ENCODE results near the gene MRPS10.
"Not testable (repeated sequence)": the region's sequence is repeated elsewhere in the genome, so short reads cannot be mapped to it uniquely, and the experiment has no call there.

MRPS10 gene

DNA sequence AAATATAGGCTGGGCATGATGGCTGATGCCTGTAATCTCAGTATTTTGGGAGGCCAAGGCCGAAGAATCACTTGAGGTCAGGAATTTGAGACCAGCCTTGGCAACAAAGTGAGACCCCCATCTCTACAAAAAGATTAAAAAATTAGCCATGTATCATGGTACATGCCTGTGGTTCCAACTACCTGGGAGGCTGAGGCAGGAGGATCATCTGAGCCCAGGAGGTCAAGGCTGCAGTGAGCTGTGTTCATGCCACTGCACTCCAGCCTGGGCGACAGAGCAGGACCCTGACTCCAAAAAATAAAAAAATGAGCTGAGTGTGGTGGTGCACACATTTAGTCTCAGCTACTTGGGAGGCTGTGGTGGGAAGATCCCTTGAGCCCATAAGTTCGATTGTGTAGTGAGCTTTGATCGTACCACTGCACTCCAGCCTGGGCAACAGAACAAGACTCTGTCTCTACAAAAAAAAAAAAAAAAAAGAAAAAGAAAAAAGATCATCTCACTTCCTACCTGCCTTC lies 12.8 kb downstream of the MRPS10 start:
- no peak for DNase-seq

GRCh38 chr6:42203183-42203582 lies 14.5 kb downstream of the MRPS10 start:
- no peak for DNase-seq

DNA sequence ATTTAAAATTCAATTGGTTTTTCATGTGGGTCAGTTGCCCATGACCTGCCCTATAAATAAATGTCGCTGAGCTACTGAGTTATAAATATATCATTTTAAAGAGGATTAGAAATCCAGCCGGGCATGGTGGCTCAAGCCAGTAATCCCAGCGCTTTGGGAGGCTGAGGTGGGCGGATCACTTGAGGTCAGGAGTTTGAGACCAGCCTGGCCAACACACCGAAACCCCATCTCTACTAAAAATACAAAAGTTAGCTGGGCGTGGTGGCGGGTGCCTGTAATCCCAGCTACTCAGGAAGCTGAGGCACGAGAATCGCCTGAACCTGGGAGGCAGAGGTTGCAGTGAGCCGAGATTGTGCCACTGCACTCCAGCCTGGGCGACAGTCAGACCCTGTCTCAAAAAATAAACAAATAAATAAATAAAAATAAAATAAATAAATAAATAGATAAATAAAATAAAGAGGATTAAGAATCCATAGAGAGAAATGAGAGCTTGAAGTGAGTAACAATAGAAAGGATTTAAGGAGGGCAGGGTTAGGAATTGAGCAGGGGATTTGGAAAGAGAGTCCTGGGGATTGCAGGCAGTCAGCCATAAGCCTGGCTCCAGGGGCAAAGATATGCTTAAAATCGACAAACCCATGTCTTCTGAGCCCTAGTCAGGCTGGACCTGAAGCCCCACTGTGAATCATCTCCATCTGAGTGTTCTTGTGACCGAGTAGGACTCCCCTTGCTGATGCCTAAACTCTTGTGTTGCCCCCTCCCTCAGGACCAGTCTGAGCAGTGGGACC lies 15.3 kb downstream of the MRPS10 start:
- not testable (repeated sequence) for DNase-seq

- DNase-seq, result no peak
These were observed 16.3 kb downstream of the MRPS10 start for GRCh38 chr6:42201382-42201781.

- no peak for DNase-seq
These were observed 17.6 kb downstream of the MRPS10 start for GRCh38 chr6:42200035-42200434.

DNA sequence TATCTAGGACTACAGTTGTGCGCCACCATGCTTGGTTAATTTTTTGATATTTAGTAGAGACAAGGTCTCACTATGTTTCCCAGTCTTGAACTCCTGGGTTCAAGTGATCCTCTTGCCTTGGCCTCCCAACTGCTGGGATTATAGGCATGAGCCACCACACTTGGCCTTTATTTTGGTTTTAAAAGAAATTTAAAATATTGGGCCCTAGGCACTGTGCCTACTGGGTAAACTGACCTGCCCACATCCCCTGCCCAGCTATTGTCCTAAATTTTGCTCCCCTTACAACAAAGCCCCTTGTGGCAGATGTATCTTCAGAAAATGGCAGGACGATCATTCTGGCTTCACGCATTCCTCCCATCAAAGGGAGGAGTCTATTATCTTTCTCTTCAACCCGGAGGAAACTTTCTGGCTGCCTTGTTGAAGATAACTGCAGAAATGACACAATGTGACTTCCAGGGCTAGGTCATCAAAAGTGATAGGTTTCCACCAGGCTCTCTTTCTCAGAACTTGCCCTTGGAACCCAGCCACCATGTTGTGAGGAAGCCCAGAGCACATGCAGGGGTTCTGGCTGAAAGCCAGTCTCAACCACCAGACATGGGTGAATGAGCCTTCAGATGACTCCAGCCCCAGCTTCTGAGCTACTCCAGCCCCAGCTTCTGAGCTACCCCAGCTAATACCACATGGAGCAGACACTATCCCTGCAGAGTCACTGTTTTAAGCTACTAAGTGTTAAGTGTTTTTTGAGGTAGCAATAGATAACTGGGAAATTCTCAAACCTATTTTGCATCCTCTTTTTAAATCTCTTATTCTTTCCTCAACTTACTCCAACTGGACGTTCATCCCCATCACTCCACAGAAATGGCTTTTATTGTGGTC lies 18.3 kb downstream of the MRPS10 start:
- no peak for DNase-seq

DNA sequence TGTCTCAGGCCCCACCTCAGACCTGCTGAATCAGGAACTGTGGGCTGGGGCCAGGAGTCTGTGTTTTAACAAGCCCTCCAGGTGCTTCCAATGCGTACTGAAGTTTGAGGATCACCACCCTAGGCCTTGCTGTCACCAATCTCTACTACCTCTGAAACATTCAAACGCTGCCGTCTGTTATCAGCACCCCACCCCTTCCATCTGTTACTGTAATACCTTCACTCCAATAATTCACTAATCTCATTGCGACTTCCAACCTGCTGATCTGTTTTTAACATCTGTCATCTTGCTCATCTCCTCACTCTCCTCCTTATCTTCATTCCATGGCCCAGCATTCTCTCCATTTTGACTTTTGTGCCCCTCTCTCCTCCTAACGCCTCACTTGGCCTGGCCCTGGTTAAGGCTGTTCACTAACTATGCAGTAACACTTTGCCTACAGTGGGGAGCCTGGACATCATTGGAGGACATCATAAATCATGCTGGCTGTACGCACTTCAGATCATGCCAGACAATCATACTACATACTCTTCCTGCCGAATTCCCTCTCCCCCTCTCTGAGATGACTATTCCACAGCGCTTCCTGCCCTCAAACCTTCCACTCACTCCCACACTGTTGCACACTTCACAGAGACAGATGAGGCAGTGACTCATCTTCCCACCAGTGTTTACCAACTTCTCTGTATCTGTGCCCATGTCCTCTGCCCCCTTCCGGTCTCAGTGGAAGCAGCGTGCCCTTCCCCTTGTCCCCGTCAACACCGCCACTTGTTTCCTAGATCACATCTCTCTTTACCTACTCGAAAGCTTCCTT lies 19.9 kb downstream of the MRPS10 start:
- DNase-seq, result no peak

DNA sequence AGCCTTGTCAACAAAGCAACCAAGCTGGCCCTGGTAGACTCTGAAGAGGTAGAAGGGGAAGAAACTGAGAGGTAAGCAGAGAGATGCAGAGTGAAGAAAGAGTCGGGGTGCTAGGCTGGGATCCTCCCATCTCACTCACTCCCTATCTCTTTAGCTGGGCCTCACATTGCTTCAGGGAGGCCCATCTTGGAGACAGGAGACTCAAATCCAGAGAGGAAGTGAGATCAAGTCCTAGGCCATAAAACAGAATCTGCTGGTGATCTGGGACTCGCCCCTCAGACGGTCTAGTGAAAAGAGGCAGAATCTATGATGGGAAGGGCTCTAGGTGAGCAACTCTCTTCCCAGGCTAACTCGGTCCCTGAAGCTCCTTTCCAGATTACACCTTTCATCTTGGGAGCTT lies 22.2 kb downstream of the MRPS10 start:
- DNase-seq, result no peak

- no peak for DNase-seq
These were observed 23.6 kb downstream of the MRPS10 start for GRCh38 chr6:42194056-42194455.

DNA sequence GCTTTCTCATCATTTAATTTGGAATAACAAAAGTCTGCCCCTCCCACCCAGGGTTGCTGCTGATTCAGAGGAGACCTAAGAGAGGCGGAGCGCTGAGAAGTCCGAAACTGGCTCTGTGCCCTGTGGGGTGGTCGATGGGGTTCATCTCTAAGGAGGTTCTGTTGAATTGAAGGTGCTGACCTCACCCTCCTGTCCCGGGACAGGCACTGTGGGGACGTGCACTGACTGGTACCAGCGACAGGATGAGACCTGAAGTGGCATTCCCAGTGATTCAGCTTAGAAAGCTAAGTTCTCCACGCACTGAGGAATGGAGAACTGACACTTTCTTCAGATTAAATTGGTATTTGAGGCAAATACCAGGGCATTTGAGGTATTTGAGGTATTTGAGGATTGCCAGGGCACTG lies 24.2 kb downstream of the MRPS10 start:
- DNase-seq, result no peak

- DNase-seq, result not testable (repeated sequence)
These were observed 25.3 kb downstream of the MRPS10 start for GRCh38 chr6:42192385-42192784.

DNA sequence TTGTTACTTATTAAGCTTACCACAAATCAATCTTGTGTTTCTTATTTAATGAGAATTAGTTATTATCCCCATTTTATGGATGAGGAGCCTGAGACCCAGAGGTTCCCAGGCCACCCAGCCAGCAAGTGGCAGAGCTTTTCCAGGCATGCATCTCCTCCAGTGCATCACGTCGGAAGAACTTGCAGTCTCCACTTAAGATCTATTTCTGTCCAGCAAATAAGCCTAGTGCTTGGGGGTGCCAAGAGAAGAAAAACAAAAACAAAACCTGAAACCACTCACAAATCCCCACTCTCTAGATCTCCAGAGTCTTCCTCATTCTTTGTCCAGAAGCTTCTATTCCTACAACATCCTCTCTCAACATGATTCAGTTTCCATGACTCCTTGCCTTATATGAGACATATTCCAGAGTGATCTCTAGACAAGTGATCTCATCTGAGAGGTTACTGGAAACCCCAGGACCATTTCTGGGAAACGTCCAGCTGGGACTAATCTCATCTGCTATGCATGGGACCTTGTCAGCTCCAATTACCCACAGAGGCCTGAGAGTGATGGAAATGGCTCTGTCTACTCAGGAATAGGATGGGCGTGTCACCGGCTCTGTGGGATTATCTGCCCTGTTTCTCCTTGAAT lies 27.0 kb downstream of the MRPS10 start:
- no peak for DNase-seq

DNA sequence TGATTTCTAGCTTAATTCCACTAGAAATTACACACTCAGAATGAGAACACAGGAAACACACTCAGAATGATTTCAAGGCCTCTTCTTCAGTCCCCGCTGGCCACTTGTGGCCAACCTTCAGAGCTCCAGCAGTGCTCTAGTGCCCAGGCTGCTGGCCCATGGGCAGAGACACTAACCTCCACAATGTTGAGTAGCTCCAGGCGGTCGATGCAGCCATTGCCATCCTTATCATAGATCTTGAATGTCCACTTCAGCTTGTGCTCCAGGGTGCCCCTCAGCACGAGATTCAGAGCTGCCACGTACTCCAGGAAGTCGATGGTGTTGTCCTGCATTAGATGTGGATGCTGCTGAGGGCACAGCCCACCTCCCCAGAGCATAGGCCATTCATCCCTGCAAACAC lies 29.3 kb downstream of the MRPS10 start:
- no peak for DNase-seq

GRCh38 chr6:42185597-42185996 lies 32.1 kb downstream of the MRPS10 start:
- DNase-seq, result no peak

DNA sequence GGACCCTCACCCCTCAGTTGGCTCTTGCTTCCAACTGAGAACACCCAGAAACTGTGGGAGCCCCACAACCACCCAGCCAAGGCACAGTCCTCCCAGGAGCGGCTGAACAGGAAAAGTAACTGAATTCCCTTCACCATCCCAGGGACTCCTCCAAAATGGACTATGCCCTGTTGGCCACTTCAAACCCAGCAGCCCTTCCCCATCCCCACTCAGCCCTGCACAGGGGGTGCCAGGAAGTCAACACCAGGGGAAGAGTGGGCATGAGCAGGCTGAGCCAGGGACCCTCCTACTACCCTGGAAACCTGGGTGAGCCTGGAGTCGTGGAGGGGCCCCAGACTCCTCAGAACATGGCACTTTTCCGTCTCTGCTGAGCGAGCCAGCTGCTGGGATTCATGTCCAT lies 33.2 kb downstream of the MRPS10 start:
- DNase-seq, result no peak

- DNase-seq, result no peak
These were observed 35.6 kb downstream of the MRPS10 start for GRCh38 chr6:42182101-42182500.

DNA sequence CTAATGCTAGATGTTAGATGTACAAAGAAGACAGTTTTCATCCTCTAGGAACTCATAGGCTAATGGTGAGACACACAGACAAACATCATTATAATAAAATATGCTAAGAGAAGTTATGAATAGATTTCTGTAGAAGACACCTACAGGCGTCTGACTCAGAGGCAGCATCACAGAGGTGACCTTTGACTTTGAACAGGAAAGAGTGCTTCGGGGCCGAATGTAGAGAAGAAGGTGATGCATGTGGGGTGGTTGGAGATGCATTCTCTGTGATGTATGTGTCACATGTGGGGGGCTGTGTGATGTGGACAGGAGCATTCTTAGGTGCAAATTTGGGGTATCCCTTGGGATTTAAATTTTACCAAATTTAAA lies 37.7 kb downstream of the MRPS10 start:
- DNase-seq, result no peak

GRCh38 chr6:42179261-42179944 lies 38.3 kb downstream of the MRPS10 start:
- DNase-seq, result no peak

- no peak for DNase-seq
These were observed 39.9 kb downstream of the MRPS10 start for GRCh38 chr6:42177514-42178364.

GRCh38 chr6:42176981-42177380 lies 40.7 kb downstream of the MRPS10 start:
- DNase-seq, result no peak

GRCh38 chr6:42175860-42176259 lies 41.8 kb downstream of the MRPS10 start:
- no peak for DNase-seq

Measured in SIG-M5 (cell line).